GM18867 (cell line): ENCODE data around the gene NGFR.

ENCODE experiments used
- ATAC-seq: cut with Tn5 transposase; IDR thresholded peaks from one replicate; pipeline ENCODE4 v1.9.1; 2021; ENCODE audit warnings: mild to moderate bottlenecking, moderate library complexity; ENCODE audit not compliant: unreplicated experiment

NGFR gene, protein sequence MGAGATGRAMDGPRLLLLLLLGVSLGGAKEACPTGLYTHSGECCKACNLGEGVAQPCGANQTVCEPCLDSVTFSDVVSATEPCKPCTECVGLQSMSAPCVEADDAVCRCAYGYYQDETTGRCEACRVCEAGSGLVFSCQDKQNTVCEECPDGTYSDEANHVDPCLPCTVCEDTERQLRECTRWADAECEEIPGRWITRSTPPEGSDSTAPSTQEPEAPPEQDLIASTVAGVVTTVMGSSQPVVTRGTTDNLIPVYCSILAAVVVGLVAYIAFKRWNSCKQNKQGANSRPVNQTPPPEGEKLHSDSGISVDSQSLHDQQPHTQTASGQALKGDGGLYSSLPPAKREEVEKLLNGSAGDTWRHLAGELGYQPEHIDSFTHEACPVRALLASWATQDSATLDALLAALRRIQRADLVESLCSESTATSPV

DNA sequence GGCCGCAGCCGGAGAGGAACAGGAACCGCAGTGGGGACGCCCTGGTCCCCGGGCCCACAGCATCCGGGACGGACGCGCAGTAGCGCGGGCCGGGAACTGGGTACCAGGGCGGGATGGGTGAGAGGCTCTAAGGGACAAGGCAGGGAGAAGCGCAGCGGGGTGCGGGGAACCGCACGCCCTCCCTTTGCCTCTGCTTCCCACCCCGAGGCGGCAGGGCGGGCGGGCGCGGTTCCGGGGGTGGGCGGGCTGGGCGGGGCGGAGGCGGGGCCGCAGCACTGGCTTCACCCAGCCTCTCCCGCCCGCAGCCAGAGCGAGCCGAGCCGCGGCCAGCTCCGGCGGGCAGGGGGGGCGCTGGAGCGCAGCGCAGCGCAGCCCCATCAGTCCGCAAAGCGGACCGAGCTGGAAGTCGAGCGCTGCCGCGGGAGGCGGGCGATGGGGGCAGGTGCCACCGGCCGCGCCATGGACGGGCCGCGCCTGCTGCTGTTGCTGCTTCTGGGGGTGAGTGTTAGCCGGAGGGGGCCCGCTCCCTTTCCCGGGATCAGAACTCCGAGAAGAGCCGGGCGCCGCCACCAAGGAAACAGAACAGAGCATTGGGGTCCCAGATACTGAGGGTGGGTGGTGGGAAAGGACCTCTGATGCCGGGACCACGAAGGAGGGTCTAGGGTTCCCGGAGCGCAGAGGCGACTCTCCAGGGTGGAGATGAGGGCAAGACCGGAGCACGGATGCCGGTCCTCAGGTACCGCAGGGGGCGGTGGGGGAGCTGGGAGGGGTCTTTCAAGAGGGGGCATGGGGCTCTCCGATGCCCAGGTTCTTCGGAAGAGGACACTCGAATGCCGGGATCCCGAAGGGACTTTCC is at the start of gene NGFR:
Gene NGFR, plus strand, starts transcription at position 308 of the 856 bp plus-strand sequence. Its CDS starts 125 bp downstream, at position 433.
- peak; percentile 63 for ATAC-seq

DNA sequence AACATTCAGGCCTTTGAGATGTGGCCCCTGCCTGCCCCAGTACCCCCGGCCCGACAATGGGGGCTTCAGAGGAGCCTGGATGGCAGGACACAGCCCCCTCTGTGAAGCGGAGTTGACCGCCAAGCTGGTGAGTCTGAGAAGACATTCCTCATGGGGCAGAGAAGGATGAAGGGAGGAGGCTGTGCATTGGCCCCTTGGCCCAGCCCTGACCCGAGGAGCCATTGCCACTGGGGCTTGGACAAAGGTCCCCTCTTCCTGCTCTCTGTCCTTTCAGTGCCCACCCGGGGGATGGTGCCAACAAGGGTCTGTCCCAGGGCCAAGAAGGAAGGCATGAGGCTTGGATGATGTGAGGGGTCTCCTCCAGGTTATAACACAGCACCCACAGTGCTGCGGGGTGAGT is 49.5 kb upstream of the NGFR start:
- ATAC-seq = no peak

DNA sequence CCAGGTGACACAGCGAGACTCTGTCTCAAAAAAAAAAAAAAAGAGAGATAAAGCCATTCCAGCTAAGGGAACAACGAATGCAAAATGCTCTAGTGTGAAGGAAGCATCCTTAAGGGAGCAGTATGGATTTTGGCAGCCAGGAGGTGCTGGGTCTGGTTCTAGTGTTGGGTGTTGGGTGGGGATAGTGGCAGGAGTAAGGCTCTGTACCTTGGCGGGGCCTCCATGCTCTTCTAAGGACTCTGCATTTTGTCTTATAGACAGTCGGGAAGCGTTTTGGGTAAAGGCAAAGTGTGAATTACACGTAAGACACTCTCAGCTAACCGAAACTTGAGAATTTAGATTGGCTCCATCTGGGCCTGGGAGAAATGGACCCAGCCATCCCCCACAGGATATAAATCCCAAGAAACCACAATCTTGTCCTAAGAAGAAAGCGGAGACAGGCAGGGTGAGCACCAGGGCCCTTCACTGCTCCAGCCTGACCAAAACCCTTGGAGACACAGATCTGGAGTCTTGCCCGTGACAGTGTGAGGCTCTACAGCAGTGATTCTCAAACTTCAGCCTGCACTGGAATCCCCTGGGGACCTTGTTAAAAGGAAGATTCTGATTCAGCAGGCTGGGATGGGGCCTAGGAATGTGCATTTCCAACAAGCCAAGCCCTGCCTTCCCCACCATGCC is 47.3 kb upstream of the NGFR start:
- no peak for ATAC-seq

DNA sequence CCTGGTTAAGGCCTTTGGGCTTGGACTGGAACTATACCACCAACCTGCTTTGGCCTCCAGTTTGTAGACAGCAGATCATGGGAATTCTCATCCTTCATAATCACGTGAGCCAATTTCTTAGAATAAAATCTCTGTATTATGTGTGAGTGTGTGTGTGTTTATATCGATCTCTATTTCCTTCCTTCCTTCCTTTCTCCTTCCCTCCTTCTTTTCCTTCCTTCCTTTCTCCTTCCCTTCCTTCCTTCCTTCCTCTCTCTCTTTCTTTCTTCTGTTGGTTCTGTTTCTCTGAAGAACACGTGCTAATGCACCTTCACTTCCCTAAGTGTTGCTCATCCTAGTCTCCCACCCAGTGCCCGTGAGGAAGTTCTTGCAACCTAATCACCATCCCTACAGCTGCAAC is 44.9 kb upstream of the NGFR start:
- ATAC-seq = no peak

DNA sequence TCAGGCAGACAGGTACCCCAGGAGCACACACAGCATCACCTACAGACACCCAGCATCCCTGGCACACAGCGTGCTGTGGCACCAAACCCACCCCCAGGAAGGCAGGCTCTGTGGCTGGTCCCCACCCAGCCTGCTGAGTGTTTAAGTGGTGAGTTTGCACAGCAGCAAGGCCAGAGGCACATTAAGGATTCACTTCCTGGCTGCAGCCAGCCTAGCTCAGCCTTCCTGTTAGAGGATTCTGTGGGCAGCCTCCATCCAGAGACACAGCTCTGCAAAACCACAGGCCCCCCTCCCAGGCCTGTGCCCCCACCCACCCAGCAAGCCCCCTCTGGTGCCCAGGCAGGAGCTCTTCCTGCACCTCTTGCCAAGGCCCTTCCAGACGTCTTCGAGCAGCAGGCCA is 44.4 kb upstream of the NGFR start:
- ATAC-seq = no peak

DNA sequence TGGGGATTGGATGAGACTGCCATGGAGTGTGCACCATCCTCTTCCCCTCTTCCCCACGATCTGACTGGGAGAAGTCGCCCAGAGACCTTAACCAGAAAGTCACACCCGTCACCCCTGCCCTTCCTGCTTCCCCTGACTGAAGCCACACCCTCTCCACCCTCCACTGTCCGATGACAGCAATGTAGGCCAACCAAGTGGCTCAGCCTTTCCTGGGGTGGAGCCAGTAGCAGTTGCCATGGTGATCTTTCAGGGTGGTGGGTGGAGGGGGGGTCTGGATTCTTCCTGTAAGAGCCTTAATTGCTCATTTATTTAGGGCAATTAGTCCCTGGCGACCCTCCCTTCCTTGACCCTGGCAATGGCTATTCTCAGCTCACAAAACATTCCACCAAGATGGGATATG is 42.9 kb upstream of the NGFR start:
- ATAC-seq = no peak

DNA sequence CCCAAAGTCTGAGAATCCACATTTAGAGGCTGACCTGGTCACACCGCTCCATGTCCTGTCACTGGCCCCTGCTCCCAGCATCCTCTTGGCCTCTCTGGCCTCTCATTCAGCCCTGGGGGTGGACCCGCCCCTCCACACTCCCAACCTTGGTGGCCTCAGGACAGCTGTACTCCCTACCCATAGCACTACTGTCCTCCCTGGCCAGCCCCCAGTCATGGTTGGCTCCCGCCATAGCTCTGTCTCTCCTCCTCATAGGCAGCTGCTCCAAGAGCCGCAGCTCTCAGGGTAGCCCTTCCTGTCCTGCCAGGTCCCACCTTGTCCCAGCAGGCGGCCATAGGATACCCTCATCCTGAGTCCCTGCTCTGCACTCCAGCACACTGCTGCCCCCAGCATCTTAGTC is 42.4 kb upstream of the NGFR start:
- no peak for ATAC-seq

DNA sequence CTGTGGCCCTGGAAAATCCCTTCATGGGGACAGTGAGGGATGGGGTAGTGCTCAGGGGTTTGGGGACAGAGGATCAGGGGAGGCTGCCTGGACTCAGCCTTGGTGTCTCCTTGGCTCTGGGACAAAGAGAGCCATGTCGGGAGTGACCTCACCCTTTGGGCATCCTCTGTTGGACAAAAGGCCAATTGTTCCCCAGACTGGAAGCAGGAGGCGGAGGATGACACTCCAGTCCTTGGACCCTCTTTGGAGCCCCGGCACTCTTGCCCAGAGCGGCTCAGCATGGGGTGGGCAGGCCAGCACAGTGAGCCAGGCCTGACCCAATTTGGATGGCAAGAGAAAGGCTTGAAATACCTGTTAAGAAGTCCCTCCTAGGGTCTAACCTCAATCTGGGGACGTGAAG is 41.0 kb upstream of the NGFR start:
- no peak for ATAC-seq

DNA sequence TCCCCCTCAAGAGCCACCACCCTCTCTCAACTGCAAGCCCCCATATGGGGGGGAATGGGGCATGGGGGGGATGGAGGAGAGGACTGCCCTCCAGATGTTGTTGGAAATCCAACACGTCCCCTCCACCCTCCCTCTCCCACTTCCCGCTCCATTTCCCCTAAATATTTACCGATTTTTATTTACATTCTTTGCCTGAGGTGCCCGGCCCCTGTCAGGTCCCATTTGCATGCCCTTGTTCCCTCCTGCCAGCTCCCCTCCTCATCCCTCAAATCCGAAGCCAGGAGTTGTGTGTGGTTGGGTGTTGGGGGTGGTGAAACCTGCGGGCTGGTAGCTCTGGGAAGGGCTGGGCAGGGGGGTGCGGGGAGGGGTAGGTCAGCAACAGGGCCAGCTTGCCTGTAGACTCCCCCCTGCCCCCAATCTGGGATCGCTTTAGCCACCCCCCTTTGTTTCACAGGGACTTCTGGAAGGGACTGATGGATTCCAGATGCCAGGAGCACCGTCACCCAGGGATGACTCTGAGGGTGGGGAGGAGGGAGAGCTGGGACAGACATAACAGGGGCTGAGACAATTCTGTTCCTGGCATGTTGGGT is 39.7 kb upstream of the NGFR start:
- ATAC-seq = no peak

DNA sequence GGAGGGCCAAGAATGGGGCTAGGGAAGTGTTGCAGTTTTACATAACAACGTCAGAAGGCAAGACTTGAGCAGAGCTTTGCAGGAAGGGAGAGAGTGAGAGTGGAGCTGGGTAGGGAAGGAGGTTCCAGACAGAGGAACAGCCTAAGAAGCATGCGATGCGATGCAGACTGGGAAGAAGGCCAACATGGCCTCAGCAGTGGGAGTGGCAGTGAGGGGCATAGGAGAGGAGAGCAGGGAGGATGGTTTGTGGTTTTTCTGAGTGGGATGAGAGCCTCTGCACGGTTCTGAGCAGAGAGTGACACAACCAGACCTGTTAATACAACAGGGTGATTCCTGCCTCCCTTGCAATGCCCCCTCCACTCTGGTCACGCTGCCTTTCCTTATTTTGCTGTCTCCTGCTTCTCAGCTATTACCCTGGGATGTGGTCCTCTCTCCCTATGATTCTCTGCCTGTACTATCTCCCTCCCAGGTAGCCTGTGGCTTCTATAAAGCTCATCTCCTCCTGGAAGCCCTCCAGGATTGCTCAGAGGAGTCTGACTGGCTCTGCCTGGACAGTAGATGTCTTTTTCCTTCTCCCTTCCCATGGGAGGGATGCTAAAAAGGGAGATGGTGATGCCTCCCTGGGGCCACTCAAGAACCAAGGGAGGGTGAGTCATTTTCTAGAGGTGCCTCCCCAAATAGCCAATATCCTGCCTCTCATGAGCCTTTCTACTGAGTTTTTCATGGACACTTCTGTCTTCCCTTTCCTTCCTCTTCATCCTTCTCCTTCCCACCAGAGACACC is 38.7 kb upstream of the NGFR start:
- ATAC-seq = no peak

DNA sequence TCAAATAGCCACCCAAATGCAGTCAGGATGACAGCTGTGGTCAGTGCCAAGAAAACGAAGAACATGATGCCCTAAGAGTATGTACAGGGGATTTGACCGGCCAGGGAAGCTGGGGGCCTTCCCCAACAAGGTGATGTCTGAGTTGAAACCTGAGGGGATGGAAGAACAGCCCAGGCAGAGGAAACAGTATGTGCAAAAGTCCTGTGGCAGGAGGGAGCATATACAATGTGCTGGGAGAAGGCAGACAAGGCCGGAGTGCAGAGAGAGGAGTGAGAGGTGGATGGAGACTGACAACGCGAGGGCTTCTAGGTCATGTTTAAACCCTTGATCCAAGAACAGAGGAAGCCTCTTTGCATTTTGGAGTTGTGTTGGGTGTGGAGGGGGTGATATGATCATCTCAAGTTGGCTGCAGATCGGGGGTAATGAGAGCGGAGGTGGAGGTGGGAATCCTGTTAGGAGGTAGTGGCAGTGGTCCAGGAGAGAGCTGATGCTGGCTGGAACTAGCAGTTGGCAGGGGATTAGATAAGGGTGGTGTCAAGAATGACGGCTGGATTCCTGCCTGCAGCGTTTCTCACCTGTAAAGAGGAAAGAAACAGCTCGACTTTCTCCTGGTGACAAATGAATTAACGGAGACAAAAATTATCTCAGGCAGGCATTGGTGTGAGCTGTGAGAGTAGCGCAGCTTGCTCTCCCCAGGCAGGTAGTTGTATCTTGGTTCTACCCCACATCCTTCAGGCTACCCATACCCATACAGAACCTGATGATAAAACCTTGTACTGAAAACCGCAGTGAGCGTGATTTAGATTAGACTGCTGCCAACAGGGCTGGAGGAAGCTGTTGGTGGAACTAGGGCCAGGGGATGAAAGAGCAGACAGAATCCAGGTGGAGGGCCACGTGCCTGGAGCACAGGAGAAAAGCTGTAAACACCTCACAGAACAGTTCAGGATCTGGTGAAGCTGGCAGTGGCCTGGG is 37.2 kb upstream of the NGFR start:
- ATAC-seq = no peak

DNA sequence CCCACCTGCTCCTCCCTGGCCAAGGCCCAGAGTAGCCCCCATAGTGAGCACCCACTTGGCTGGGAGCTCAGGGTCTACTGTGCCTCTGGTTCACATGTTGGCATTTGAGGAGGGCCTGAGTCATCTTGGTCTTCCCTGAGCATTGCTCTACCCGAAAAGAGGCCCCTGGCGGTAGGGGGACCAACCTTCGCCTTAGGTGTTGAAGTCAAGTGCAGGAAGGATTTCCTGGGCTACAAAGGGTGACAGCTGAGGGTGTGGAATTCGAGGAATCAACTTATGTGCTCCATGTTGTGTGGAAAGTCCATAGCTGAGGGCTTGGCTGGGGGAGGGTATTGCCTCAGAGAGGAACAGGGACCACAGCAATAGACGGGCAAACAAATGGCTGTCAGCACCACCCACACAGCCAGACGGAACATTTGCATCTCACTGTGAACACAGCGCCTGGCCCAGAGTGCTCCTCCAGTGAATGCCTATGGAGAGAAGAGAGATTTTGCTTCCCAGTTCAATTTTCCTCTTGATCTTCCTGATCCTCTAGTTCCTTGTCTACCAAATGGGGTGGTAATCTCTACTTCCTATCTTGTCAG is 35.6 kb upstream of the NGFR start:
- ATAC-seq = no peak

DNA sequence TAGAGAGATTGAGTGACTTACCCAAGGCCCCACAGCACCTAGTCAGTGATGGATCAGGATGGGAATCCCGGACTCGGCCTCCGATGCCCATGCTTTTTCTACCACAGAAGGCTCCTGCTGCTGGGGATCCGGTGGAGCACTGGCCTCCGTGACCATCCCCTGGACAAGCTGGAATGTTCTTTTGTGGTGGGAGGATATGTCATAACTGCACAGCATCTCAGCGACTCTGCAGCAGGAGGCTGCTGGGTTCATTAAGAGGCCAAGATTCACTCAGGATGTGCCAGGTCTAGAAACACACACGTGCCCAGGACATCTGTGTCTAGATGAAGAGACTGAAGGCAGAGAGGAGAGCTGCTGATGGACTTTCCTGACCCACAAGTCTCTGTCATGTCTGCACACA is 34.7 kb upstream of the NGFR start:
- no peak for ATAC-seq

DNA sequence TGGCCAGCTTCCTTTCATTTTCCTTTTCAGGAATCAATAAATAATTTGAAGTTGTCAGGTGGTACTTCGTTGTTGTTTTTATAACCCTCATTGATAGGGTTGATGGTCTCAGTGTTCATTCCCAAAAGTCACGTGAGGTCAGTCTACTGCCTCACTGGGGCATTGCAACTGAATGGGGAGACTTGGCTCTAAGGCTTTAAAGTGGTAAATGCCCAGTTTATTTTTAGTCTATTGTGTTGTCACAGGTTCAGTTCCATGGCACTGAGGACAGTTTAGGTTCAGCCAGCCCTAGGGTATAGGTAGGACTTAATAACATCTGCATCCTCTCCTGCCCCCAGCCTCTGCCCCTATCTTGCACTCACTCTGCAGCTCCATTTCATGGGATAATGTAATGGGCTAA is 33.5 kb upstream of the NGFR start:
- ATAC-seq = no peak

DNA sequence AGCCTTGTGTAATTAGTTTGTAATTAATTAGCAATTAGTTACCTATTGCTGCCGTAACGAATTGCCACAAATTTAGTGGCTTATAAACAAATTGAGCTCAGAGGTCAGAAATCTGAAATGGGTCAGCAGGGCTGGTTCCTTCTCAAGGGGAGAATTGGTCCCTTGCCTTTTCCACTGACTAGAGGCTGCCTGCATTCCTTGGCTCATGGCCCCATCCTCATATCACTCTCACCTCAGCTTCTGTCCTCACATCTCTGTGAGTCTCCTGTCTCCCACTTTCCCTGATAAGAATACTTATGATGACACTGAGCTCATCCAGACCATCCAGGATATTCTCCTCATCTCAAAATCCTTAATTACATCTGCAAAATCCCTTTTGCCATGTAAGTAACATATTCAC is 31.0 kb upstream of the NGFR start:
- no peak for ATAC-seq

DNA sequence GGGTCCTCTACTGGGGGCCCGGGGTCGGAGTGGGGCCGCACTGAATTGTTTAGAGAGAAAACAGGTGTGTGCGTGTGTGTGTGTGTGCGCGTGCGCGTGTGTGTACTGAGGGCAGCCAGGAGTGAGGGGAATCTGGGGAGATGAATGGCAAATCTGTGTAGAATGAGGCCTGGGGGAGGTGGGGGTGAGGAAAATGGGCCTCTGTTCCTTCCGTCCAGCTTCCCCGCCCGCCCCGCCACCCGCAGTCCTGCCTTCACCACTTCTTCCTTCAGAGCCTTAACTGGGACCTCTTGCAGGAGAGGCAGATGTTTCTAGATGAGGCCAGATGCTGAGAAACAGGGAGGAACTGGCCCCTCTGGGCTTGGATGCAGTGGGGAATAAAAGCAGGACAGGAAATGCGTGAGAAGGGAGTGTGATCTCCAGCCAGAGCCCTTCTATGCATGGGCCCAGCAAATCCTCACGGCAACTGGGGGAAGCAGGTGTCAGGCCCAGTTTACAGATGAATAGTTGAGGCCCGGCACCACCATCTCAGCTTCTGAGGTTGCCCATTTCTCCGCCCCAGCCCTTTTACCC is 29.7 kb upstream of the NGFR start:
- no peak for ATAC-seq

DNA sequence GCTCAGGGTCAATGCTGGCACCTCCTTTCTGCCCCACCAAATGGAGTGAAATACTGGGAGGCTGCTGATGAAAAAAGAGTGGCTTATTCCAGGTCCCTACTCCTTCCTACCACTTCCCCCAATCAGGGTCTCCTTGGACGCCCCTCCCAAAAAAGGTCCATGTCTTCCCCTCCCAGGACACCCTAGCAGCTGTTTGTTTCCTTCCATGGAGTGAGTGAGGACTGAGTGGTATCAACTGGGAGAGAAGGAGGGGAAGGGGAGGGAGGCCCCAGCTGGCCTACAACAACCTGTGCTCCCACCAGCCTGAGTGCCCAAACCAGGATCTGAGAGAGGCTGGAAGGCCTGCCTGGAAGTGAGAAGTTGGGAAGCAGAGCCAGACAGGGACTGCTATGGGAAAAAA is 28.7 kb upstream of the NGFR start:
- ATAC-seq = no peak

DNA sequence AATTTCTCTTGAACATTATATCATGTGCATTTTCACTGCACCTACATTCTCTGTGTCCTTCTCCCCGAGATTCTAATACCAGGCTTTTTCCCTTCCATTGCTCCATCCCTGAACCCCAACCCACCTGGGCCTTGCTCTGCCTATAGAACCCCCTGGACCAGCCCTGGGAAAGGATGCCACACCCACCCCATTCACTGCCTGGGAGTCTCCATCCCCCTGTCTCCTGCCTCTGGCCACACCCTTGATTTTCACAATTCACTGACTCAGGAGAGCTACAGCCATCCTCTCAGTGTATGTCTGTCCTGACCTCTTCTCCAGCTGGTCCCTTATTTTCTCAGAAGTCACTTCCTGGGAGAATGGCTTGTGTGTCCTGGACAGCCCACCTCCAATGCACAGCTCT is 27.9 kb upstream of the NGFR start:
- no peak for ATAC-seq
